ENCODE data around the gene ZNF667. TPM values are rescaled to one million over a fixed set of nuclear protein-coding genes. Genes with fewer than 3 reads are reported as not detected.
A peak's percentile ranks its signal among the peaks of the same experiment; 100 is the strongest.

The ZNF667 gene
- total RNA-seq, 1 donor: 2.6 TPM

- peak; percentile 87 for DNase-seq (ENCODE audit: low read depth)
- no peak for TF ChIP-seq CTCF (IDR thresholded peaks at IDR 0.05; ENCODE audit: insufficient read depth, low read depth, low read length)
- H3K4me3 ChIP-seq (ENCODE audit: low read depth, low read length): peak overlapping the region; percentile 62
These were observed 539 bp upstream of the ZNF667 start for GRCh38 chr19:56477429-56478338.

GRCh38 chr19:56476093-56476492 is 1.1 kb downstream of the ZNF667 start:
- DNase-seq (ENCODE audit: low read depth): no peak
- TF ChIP-seq CTCF (IDR thresholded peaks at IDR 0.05; ENCODE audit: insufficient read depth, low read depth, low read length): no peak
- H3K4me3 ChIP-seq (ENCODE audit: low read depth, low read length): no peak overlapping the region

GRCh38 chr19:56474308-56474707 is 2.8 kb downstream of the ZNF667 start:
- DNase-seq (ENCODE audit: low read depth): no peak
- no peak overlapping the region for H3K4me3 ChIP-seq (ENCODE audit: low read depth, low read length)
- TF ChIP-seq CTCF (IDR thresholded peaks at IDR 0.05; ENCODE audit: insufficient read depth, low read depth, low read length): no peak

- no peak for TF ChIP-seq CTCF (IDR thresholded peaks at IDR 0.05; ENCODE audit: insufficient read depth, low read depth, low read length)
- DNase-seq (ENCODE audit: low read depth): no peak
- no peak overlapping the region for H3K4me3 ChIP-seq (ENCODE audit: low read depth, low read length)
These were observed 35.8 kb downstream of the ZNF667 start for GRCh38 chr19:56441206-56441792.

GRCh38 chr19:56423985-56424353 is 53.2 kb downstream of the ZNF667 start:
- TF ChIP-seq CTCF (IDR thresholded peaks at IDR 0.05; ENCODE audit: insufficient read depth, low read depth, low read length): no peak
- no peak overlapping the region for H3K4me3 ChIP-seq (ENCODE audit: low read depth, low read length)
- no peak for DNase-seq (ENCODE audit: low read depth)

- TF ChIP-seq CTCF (IDR thresholded peaks at IDR 0.05; ENCODE audit: insufficient read depth, low read depth, low read length): no peak
- peak; percentile 2 for DNase-seq (ENCODE audit: low read depth)
- no peak overlapping the region for H3K4me3 ChIP-seq (ENCODE audit: low read depth, low read length)
These were observed 53.7 kb downstream of the ZNF667 start for GRCh38 chr19:56423276-56423984.
